Measurements from ENCODE around the gene RNF217.

Gene RNF217

GRCh38 chr6:124991764-124992295 lies 29.6 kb downstream of the RNF217 start:
- no peak for DNase-seq

- DNase-seq: no peak
Measured at GRCh38 chr6:124993327-124993726, 31.1 kb downstream of the RNF217 start.

DNA sequence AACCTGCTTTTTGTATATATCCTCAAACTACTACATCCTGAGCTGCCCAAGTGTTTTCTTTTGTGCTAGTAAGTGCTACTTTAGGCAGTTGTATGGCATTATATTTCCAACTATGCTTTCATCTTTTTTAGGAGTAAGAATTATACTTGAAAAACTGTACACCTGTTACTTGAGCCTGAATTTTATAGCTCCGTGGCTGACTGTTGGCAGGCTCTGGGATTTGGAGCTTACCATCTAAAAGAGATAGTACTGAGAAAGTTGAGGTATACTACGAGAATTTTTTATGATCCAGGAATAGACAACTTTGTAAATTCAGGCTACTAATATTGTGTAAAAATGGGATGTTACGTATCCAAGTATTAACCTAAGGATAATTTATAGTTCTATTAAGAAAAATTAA lies 32.4 kb downstream of the RNF217 start:
- no peak for DNase-seq

DNA sequence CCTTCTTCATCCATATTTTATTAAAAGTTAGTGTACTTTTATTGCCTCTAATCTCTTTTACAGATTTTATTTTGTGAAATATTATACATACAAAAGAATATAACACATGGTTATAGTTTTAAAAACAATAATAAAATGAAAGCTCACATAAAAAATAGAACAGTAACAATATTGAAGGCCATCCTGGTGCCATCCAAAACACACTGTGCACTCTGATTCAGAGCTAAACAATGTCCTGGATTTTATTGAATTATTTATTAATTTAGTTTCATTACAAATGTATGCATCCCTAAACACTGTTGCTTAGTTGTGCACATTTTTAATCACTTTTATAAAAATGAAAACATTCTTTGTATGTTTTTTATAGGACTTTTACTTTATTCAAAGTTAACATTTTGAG lies 32.9 kb downstream of the RNF217 start:
- no peak for DNase-seq

GRCh38 chr6:124995645-124996325 lies 33.5 kb downstream of the RNF217 start:
- no peak for DNase-seq

- no peak for DNase-seq
Measured at GRCh38 chr6:124996411-124996810, 34.2 kb downstream of the RNF217 start.

- DNase-seq: no peak
Measured at GRCh38 chr6:124997196-124997875, 35.1 kb downstream of the RNF217 start.

- DNase-seq: no peak
Measured at GRCh38 chr6:124999105-124999764, 37.0 kb downstream of the RNF217 start.

DNA sequence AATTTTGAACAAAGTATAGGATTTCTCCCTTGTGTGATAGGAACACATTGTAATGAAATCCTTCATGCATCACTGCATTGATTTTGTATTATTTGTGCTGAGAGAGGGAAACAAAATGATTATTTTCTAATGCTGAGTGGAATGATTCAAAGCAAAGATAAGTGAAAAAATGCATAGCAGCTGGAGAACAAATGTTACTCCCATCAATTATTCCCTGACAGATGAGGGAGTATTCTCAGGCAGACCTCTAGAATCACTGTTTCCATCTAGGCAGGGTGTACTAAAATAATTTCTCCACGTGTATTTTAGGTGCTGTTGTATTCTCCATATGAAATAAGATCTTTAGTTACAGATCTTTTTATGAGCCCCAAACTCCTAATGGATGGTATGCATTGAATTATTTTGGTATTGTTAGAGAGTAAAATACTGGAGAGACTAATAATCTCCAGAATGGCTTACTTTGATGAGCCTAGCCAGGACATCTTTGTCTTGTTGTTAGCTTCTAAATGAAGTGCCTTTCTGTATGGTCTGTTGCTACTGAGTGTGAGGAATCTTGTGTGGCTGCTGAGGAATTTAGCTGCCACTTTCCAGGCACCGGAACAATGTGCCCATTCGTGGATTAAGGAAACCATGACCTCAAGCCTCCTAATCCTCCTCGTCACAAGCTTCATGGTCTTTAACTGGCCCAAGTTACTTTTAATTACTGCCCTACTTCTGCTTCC lies 39.6 kb downstream of the RNF217 start:
- DNase-seq: no peak

- no peak for DNase-seq
Measured at GRCh38 chr6:125002406-125002741, 40.1 kb downstream of the RNF217 start.

DNA sequence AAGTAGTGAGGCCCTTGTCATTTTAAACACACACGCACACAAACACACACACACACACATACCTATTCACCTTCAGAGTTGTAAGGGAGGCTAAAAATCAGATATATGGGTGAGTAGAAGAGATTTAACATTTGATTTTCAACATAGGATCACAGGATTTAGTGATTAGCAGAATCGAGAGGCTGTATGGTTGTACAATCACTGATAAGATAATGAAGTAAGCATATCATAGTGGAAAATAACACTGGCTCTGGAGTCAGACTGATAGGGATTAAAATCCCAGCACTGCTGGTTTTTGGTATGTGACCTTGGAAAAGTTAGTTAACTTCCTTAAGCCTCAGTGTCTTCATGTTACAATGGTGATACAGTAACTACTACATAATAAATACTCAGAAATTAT lies 40.8 kb downstream of the RNF217 start:
- no peak for DNase-seq

DNA sequence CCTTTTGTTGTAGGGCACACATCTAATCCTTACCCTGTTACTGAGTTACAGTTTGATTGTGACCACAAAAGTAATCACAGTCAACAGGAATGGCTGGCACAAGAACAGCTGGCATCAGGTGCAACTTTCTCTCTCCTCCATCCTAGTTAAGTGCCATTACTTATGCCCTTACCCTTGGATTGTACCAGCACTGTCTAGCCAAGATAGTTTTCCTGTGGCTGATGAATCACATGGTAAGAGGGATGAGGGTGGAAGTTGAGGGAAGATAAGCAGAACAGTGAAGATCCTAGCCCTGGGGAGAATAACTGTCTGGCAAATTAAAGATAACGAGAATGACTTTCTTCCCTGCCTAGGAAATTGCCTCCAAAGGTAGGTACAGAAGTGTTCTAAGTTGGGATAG lies 42.0 kb downstream of the RNF217 start:
- DNase-seq: no peak

DNA sequence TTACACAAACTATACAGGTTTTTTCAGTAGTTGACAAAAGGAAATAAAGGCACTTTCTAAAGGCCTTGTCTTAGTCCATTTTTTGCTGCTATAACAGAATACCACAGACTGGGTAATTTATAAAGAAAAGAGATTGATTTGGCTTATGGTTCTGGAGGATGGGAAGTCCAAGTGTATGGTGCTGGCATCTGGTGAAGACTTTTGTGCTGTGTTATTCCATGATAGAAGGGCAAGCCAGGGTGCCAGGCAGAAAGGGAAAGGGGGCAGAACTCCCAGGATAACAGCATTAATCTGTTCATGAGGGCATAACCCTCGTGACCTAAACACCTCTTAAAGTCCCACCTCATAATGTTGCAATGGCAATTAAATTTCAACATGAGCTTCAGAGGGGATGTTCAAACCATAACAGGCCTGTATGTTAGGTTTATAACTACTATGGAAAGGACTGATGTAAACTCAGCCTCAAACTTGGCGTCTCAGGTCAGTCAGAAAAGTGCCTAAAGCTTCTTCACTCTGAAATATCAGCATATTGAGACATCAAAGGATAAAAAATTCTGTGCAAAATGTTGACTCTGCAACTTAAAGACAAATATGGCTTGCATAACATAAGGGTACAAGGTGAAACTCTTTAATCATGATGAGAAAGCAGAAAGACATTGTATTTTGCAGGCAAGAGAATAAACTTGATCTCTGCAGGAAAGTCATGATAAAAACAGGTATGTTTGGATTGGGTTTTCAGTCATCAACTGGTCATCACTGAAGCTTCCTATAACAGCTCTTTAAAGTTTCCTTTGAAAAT lies 42.8 kb downstream of the RNF217 start:
- DNase-seq: no peak

DNA sequence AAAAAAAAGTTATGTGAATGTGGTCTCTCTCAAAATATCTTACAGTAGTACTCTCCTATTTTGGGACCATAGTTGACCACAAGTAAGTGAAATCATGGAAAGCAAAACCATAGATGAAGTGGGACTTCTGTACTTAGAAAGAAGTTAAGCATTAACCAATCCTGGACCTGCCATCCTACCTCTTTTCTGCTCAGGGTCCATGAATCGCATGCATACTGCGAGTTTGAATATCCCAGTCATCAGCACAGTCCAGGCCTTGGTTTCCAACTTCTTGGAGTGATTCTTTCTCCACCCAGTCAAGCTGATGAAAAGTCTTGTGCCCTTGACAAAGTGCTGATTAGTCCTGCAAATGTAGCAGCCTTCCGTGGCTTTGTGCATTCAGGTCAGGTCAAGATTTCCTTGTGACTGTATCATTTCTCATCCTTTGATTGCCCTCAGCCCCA lies 46.0 kb downstream of the RNF217 start:
- no peak for DNase-seq

DNA sequence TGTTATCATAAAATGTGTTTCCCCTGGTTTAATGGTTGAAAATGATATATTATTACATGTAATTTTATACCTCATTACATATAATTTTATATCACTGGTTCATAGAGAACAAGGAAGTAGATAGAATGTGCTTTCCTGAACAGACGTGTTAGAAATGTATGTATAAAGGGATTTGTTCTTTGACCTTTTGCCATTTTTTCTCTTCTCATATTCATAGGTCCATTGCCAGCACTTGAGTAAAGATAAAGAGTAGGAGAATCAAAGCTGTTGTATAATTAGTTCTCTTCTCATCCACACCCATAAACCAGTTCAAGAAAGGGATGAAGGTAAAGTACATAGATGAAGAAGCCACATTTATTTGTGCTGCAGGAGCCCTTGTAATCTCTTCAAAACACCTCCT lies 46.7 kb downstream of the RNF217 start:
- no peak for DNase-seq

- DNase-seq: no peak
Measured at GRCh38 chr6:125009578-125009977, 47.3 kb downstream of the RNF217 start.

DNA sequence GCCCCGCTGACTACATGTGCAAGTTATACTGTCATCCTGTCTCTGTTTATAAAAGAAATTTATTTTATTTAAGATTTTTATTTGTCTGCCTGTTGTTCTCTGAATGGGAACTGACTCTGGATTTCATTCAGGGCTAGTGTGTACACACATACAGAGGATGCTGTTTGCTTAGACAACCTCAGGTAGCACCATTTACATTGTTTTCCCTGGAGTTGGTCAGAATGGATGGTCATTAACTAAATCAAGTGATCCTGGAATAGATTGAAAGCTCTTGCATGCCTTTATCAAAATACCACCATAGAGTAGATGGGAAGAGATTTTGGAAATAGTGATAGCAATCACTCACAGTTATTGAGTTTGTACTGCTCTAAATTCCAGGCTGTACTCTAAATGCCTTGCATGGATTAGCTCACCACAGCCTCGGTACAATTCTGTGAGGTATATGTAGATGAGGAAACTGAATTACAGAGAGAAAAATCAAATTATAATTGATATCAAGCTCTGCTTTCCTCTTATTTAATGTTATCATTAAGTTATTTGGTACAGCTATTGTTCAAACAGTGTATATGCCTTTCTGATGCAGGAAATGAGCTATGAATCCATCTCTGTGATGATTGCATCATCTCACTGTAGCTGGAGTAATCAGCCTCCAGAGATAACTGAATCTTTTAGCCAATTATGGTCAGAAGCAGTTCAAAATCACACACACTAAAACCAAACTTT lies 51.9 kb downstream of the RNF217 start:
- DNase-seq: no peak

DNA sequence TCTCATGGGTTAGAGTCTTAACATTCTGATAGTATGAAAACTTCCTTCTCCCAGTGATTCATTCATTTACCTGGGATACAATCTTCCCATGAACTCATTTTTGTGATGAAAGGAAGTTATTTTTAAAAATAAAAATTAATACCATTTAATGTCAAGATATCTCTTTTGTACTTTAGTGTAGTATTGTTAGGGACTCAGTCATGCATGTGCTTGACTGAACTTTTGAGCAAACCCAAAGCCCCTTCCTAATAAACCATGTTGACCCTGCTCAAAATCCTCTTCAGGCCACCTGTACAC lies 52.4 kb downstream of the RNF217 start:
- DNase-seq: no peak

DNA sequence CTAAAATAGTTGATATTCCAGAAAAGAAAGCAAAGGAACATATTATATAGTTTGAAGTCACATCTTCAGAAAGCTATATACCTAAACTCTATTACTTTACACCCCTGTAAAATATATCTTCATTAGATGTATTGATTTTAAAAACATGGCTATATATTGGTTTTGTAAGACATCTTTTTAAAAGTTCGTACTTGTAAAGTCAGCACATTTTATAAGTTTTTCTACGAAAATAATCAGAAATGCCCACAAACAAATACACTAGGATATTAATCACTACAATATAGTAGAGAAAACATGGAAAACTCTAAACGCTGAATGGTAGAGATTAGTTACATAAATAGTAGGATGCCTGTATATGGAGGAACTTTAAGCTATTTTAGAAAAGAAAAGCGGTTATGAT lies 52.9 kb downstream of the RNF217 start:
- no peak for DNase-seq

- DNase-seq: no peak
Measured at GRCh38 chr6:125018136-125018535, 55.9 kb downstream of the RNF217 start.

DNA sequence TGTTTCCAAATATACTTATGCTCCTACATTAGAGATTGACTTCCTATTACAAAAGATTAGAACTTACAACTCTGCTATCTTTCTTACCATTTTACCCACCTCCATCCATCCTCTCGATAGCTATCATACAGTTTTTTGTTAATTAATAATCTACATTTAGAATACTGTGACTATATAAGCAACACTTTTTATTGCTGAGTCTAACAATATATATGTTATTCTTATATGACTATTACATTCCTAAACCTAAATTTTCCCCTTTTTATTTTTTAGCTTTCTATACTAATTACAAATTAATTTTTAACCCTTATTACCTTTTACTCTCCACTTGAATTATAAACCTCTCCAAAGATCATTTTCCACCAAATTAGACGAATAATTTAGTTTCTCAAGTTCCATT lies 57.0 kb downstream of the RNF217 start:
- DNase-seq: no peak

DNA sequence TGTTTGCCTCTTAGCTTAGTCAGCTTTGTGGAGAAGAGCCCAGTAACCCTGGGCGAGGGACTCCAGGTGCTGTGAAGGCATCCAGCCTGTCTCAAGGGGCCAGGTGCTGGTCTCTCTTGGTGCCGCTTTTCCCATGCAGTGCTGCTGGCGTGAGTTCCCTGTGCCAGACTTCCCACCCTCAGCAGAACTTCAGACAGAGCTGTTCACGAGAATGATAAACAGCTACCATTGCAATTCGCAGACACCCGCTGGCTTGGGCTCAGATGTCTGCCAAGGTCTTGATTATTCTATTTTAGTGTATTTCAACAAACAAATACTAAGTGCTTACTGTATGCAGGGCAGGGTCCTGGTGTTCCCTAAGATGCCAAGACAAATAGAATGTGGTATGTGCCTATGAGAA lies 57.7 kb downstream of the RNF217 start:
- DNase-seq: peak; percentile 22

All from NCI-H1105 (cell line).